ENCODE results near the gene SPIN1.

- TF ChIP-seq EZH2 (IDR thresholded peaks at IDR 0.05; ENCODE audit: insufficient read depth, poor library complexity, severe bottlenecking) (no peak), EZH2phosphoT487 (IDR thresholded peaks at IDR 0.05; ENCODE audit: insufficient read depth, low read depth) (no peak)
Observed at GRCh38 chr9:88476491-88477271, 88.4 kb downstream of the SPIN1 start.

Data from GM23248 (cell line).